ENCODE results near the gene PPP1R3C. TPM values are rescaled to one million over a fixed set of nuclear protein-coding genes. Genes with fewer than 3 reads are reported as not detected.

Gene PPP1R3C
- total and polyA plus RNA-seq, 5 donors, result 146 to 222 (median 202) TPM

DNA sequence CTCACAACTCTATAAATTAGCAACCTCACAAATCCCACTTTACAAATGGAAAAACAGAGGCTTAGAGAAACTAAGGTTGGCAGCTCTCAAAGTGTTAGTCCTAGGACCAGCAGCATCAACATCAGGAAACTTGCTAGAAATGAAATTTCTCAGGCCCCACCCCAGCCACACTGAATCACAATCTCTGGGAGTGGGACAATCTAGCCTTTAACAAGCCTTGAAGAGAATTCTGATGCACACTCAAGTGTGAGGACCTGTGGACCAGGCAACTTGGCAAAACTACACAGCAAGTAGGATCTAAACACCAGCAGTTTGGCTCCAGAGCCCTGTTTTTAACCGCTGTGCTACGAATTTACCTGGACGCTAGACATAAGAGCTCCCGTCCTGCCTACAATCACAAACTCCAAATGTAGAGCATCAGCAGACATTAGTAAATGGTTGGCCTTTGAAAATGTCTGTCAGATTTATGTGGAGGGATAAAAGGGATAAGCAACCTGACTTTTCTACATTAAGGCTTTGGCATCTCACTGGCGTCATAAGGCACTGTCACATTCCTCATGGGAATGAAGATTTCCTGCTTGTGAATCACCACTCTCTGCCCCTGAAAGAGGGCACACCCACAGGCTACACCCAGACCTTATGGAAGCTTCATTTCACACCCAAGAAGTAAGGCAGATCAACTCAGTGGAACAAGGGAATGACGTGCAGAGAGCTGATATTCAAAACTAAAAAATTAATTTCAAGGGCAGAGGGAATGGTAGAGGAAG, 34.5 kb downstream of the PPP1R3C start:
- peaks cover 13% of the 10 kb centered on the region for H3K4me1 ChIP-seq (ENCODE audit: control insufficient read depth, insufficient read depth, low read length)
- DNase-seq (no peak), ATAC-seq (peak; percentile 50 to 84)
- 69% methylated on average over 6 of the region's 6 CpGs for WGBS
- intact Hi-C loops (cut with DNase I), result no loop called here
- H3K4me3 ChIP-seq (ENCODE audit: low read length), result no peak overlapping the region
- no peaks in the 10 kb centered on the region for H3K27me3 ChIP-seq (ENCODE audit: control insufficient read depth, insufficient read depth)
- H3K27ac ChIP-seq (ENCODE audit: low read length), result peak overlapping the region; percentile 7
- no peaks in the 10 kb centered on the region for H3K9me3 ChIP-seq (ENCODE audit: control insufficient read depth, low read length)

DNA sequence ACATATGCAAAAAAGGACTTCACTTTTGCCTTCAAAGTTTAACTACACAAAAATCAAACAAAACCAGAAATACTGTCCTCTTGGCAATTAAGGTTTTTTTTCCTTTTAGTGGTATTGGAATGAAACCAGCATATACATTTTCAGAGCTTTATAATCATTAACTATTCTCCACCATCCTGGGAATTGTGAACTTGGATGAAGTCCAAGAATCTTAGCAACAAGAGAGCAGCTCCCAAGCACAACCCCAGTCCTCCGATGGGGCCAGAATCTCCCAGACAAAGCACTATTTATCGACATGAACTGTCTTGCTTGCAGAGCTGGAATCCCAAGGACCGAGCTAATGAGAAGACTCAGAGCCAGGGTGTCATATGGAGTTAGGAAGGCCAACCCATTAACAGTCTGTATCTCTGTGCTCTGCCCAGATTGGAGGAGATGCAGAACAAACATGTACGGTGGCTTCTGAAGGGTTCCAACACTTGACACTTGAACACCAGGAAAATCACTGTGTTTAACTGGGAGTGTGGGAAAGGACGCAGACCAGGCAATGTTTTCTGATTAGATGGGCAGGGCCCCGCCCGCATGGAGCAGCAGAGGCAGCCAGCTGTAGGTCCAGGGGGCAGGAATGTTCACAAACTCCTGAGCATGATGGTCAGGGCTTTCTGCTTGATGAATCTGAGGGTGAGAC, 35.5 kb downstream of the PPP1R3C start:
- Histone ChIP-seq H3K27ac (ENCODE audit: low read length) (peak overlapping the region; percentile 44), H3K4me1 (ENCODE audit: control insufficient read depth, insufficient read depth, low read length) (peaks cover 13% of the 10 kb centered on the region), H3K4me3 (ENCODE audit: low read length) (no peak overlapping the region), H3K9me3 (ENCODE audit: control insufficient read depth, low read length) (no peaks in the 10 kb centered on the region), H3K27me3 (ENCODE audit: control insufficient read depth, insufficient read depth) (no peaks in the 10 kb centered on the region)
- ATAC-seq, result peak; percentile 56 to 59
- intact Hi-C loops (cut with DNase I), result no loop called here
- WGBS, result 24% methylated on average over 7 of the region's 7 CpGs
- DNase-seq, result peak in 2 of 3 donors; percentile 44 to 64

DNA sequence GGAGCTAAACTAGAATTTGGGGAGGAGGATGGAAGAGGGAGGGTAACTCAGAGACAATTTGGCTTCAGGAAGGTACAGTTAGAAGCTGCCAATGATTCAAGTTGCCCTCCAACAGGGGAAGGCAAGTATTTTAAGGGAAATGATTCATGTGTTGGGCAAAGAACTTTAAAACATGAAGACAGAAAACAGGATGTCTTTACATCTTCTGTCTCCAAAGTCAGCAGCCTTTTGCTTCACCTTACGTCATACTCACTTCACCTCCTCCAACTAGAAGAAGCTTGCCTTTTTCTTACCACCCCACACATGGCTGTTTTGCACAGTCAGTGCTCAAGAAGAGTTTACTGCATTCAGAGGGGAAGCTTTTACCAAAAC, 36.1 kb downstream of the PPP1R3C start:
- Histone ChIP-seq H3K4me1 (ENCODE audit: control insufficient read depth, insufficient read depth, low read length) (peaks cover 13% of the 10 kb centered on the region), H3K27me3 (ENCODE audit: control insufficient read depth, insufficient read depth) (no peaks in the 10 kb centered on the region), H3K9me3 (ENCODE audit: control insufficient read depth, low read length) (no peaks in the 10 kb centered on the region), H3K4me3 (ENCODE audit: low read length) (no peak overlapping the region), H3K27ac (ENCODE audit: low read length) (peak overlapping the region; percentile 33)
- intact Hi-C loops (cut with DNase I), result no loop called here
- ATAC-seq, result peak; percentile 30 to 53
- 30% methylated on average over 1 of the region's 1 CpG for WGBS
- no peak for DNase-seq

DNA sequence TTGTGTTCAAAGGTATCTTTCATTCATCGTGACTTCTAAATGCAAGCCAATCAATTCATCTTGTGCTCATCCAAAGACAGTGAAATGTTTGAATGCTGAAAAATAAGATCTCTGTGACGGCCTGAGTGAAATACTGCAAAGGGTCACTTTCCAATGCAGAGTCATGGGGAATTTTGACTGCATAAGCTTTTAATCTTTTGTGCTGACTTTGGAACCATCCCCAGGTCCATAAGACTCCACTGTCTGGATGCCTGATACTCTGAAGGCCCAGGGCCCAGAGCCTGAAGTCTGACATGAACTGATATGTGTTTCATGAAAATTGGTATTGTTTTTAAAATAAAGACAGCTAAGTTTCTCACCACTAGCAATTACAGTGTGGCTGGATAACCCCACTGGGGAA, 39.0 kb downstream of the PPP1R3C start:
- H3K27ac ChIP-seq (ENCODE audit: low read length), result peak overlapping the region; percentile 58
- 63% methylated on average over 2 of the region's 2 CpGs for WGBS
- intact Hi-C loops (cut with DNase I), result loop anchor here in 1 of 4 donors (5.0 kb wide), 1 partner anchor 33 kb away; no protein-coding TSS in a partner anchor
- H3K4me1 ChIP-seq (ENCODE audit: control insufficient read depth, insufficient read depth, low read length), result peaks cover 27% of the 10 kb centered on the region
- H3K4me3 ChIP-seq (ENCODE audit: low read length), result no peak overlapping the region
- H3K27me3 ChIP-seq (ENCODE audit: control insufficient read depth, insufficient read depth), result no peaks in the 10 kb centered on the region
- no peak for DNase-seq
- ATAC-seq, result no peak
- no peaks in the 10 kb centered on the region for H3K9me3 ChIP-seq (ENCODE audit: control insufficient read depth, low read length)

DNA sequence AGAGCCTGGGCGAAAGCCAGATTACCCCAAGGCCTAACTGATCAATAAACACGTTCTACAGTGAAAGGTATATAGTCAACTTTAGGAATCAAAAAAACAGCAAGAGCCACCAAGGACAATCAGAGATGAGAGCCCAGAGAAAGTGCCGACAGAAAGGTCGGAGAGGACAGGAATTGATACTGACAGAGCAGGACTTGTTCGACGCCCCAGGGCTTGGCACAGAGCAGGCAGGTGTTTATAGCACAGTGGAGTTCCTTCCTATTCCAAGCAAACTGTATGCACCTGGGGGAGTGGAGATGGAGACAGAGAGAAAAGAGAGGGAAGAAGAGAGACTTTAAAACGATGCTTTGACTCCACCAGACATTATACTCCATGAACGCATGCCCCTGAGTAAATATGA, 39.5 kb downstream of the PPP1R3C start:
- intact Hi-C loops (cut with DNase I), result loop anchor here in 1 of 4 donors (5.0 kb wide), 1 partner anchor 34 kb away; no protein-coding TSS in a partner anchor
- peak overlapping the region; percentile 58 for H3K27ac ChIP-seq (ENCODE audit: low read length)
- H3K4me1 ChIP-seq (ENCODE audit: control insufficient read depth, insufficient read depth, low read length), result peaks cover 31% of the 10 kb centered on the region
- no peaks in the 10 kb centered on the region for H3K9me3 ChIP-seq (ENCODE audit: control insufficient read depth, low read length)
- 70% methylated on average over 8 of the region's 8 CpGs for WGBS
- no peak for DNase-seq
- no peak overlapping the region for H3K4me3 ChIP-seq (ENCODE audit: low read length)
- no peaks in the 10 kb centered on the region for H3K27me3 ChIP-seq (ENCODE audit: control insufficient read depth, insufficient read depth)
- no peak for ATAC-seq

DNA sequence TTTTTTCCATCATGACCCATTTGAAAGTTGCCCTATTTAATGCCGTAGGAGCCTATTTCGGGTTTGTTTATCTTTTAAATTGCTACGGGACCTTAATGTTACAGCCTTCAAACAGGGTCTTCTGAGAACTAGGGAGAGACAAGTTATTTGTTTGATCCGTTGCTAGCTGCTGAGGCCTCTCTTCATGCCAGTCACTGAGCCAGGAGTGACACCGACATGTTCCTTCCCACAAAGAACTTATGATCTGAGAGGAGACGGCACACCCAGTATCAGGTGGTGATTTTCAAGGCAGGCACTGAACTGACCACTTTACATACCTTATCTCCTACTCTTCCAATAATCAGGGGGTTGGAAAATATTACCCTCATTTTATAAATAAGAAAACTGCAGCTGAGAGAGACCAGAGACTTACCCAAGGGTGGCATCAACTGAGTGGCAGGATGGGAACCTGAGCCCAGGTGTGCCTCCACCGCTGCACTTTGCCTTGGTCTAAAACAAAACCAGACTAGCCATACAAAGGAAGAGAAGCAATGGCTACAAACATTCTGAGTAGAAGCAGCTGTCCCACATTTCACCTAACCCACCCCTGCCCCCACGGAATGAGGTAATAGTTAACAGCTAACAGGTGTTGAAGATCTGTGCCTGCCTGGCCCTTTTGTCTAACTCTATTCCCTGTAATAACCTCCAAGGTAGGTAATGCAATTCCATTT, 40.5 kb downstream of the PPP1R3C start:
- DNase-seq (peak in 1 of 3 donors; percentile 61), ATAC-seq (peak in 1 of 2 donors; percentile 3)
- Histone ChIP-seq H3K4me3 (ENCODE audit: low read length) (no peak overlapping the region), H3K4me1 (ENCODE audit: control insufficient read depth, insufficient read depth, low read length) (peaks cover 30% of the 10 kb centered on the region), H3K27ac (ENCODE audit: low read length) (peak overlapping the region; percentile 65), H3K9me3 (ENCODE audit: control insufficient read depth, low read length) (no peaks in the 10 kb centered on the region), H3K27me3 (ENCODE audit: control insufficient read depth, insufficient read depth) (no peaks in the 10 kb centered on the region)
- WGBS, result 51% methylated on average over 8 of the region's 8 CpGs
- intact Hi-C loops (cut with DNase I), result loop anchor here in 1 of 4 donors (5.0 kb wide), 1 partner anchor 35 kb away; no protein-coding TSS in a partner anchor

DNA sequence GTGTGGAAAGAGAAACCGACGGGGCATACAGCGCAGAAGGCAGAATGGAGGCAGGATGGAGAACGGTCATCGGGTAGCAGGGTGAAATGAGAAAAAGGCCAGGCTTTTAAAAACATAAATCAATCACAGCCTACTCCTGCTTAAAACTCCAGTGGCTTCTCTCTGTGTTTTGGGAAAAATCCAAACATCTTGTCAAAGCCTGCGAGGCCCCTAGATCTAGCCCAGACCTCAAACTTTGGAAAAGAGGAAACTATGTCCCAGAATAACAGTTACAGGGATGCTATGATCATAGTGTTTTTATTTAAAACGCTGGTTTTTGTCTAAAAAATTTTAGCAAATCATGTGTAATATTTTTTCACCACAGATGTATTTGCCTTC, 41.1 kb downstream of the PPP1R3C start:
- DNase-seq, result no peak
- WGBS, result 33% methylated on average over 7 of the region's 7 CpGs
- ATAC-seq, result no peak
- intact Hi-C loops (cut with DNase I), result loop anchor here in 1 of 4 donors (5.0 kb wide), 1 partner anchor 36 kb away; no protein-coding TSS in a partner anchor
- Histone ChIP-seq H3K4me3 (ENCODE audit: low read length) (no peak overlapping the region), H3K9me3 (ENCODE audit: control insufficient read depth, low read length) (no peaks in the 10 kb centered on the region), H3K27ac (ENCODE audit: low read length) (peak overlapping the region; percentile 96), H3K27me3 (ENCODE audit: control insufficient read depth, insufficient read depth) (no peaks in the 10 kb centered on the region), H3K4me1 (ENCODE audit: control insufficient read depth, insufficient read depth, low read length) (peaks cover 25% of the 10 kb centered on the region)

DNA sequence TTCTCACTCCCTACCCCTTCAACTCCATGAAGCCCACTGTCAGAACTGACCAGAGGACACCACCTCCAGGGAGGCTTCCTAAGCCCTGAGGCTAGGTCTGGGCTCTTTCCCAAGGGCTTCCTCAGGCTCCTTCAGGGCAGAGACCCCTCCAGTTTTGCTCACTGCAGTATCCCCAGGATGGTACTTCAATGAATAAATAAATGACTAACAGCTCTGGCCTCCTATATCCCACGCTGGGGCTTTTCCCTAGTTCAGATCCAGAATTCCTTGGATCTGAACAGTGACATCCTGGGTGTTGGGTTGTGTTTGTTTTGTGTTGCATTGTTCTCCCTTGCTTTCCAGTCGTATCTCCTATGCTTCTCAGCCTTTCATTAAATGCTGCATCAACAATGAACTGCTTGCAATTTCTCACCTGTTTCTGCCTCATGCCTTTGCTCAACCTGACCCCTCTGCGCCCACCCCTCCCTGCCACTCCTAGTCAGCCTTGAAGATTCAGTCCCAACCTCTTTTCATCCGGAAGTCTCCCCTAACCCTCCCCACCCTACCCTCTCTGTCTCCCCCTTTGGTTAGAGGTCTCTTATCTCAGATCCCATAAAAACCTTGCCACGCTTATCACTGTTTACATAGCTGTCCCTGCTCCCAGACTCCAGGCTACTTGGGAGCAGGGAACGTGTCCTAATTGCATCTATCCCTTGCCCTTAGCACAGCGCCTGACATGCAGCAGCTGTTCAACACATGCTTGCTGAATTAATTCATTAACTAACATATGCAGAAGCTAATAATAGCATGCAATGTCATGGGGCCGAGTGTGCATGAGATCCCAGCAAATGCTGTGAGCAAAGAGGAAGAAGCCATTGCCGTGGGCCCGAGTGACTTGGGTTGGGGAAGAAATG, 41.7 kb downstream of the PPP1R3C start:
- intact Hi-C loops (cut with DNase I), result loop anchor here in 1 of 4 donors (5.0 kb wide), 1 partner anchor 36 kb away; no protein-coding TSS in a partner anchor
- WGBS, result 30% methylated on average over 10 of the region's 10 CpGs
- ATAC-seq, result peak; percentile 52 to 66
- peaks cover 24% of the 10 kb centered on the region for H3K4me1 ChIP-seq (ENCODE audit: control insufficient read depth, insufficient read depth, low read length)
- no peaks in the 10 kb centered on the region for H3K9me3 ChIP-seq (ENCODE audit: control insufficient read depth, low read length)
- peak overlapping the region; percentile 96 for H3K27ac ChIP-seq (ENCODE audit: low read length)
- no peak overlapping the region for H3K4me3 ChIP-seq (ENCODE audit: low read length)
- H3K27me3 ChIP-seq (ENCODE audit: control insufficient read depth, insufficient read depth), result no peaks in the 10 kb centered on the region
- DNase-seq, result peak; percentile 46 to 77 (median 74)

DNA sequence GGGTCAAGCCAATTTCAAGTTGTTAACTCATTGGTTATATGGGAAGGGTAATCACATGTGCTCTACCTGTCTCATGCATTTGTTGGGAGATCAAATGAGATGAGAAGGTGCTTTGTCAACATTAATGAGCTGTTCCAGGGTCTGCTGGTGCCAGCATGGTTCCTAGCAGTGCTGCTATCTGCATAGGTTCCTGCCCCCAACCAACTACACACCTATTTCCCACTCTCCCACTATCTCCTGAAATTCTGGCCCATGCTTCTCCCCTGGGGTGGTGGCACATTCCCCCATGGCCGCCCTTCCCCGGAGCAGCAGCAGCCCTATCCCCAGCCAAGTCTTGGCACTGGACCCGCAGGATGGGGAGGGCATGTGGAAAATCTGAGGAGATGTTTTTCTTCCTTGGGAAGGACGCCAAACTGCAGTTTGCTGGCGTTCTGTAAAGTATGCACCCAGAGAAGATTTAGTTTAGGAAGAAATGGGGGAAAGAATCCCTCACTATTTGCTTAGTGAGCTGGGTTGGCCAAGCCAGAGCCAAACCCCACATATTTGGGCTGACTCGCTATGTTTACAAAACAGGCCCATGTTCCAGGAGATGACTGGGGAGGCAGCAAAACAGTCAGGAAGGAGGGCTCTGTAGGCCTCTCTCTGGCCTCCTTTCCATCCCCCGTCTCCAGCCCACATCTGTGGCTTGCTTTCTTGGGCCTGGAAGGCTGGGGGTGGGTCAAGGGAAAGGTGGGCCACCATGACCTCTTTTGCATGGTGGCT, 42.5 kb downstream of the PPP1R3C start:
- H3K4me3 ChIP-seq (ENCODE audit: low read length), result no peak overlapping the region
- intact Hi-C loops (cut with DNase I), result loop anchor here in 1 of 4 donors (5.0 kb wide), 1 partner anchor 37 kb away; no protein-coding TSS in a partner anchor
- WGBS, result 26% methylated on average over 7 of the region's 7 CpGs
- DNase-seq, result peak; percentile 79 to 90 (median 89)
- no peaks in the 10 kb centered on the region for H3K27me3 ChIP-seq (ENCODE audit: control insufficient read depth, insufficient read depth)
- H3K27ac ChIP-seq (ENCODE audit: low read length), result peak overlapping the region; percentile 96
- ATAC-seq, result peak; percentile 62 to 72
- peaks cover 24% of the 10 kb centered on the region for H3K4me1 ChIP-seq (ENCODE audit: control insufficient read depth, insufficient read depth, low read length)
- H3K9me3 ChIP-seq (ENCODE audit: control insufficient read depth, low read length), result no peaks in the 10 kb centered on the region
